ENCODE measurements around the gene PLEKHA1. TPM values are rescaled to one million over a fixed set of nuclear protein-coding genes. Genes with fewer than 3 reads are reported as not detected.

Gene PLEKHA1
- total and polyA plus RNA-seq, 2 of the 13 experiments (the other 11 are each of a cell fraction or from before 2014, with no cell fraction given), result 32.2 to 53.3 TPM

- TF ChIP-seq ZFX (CRISPR knock-in tag; IDR thresholded peaks at IDR 0.05; ENCODE audit: low read depth) (peak; percentile 94), TBP (CRISPR knock-in tag; IDR thresholded peaks at IDR 0.05) (0 out of 2 replicates have a peak, but pooled peaks have one; percentile 69), ZNF770 (CRISPR knock-in tag; IDR thresholded peaks at IDR 0.05) (peak; percentile 41; the same call in 1 of the 2 replicates), ZNF549 (CRISPR knock-in tag; IDR thresholded peaks at IDR 0.05) (no peak), ZNF777 (CRISPR knock-in tag; IDR thresholded peaks at IDR 0.05) (peak; percentile 99), NFRKB (IDR thresholded peaks at IDR 0.05) (no peak), HOXD1 (CRISPR knock-in tag; IDR thresholded peaks at IDR 0.05) (0 out of 2 replicates have a peak, but pooled peaks have one; percentile 47), ZBTB46 (CRISPR knock-in tag; IDR thresholded peaks at IDR 0.05; ENCODE audit: borderline replicate concordance) (no peak), ERF (CRISPR knock-in tag; IDR thresholded peaks at IDR 0.05) (peak; percentile 18; the same call in 1 of the 2 replicates), POLR2A (IDR thresholded peaks at IDR 0.05; ENCODE audit: insufficient read depth in 1 of 2, low read depth in 2 of 2, low read length in 2 of 2) (peak in 1 of 2 experiments; percentile 70; a peak in 2 of 4 replicates), SMYD3 (CRISPR knock-in tag; IDR thresholded peaks at IDR 0.05) (no peak), ZNF768 (CRISPR knock-in tag; IDR thresholded peaks at IDR 0.05) (0 out of 2 replicates have a peak, but pooled peaks have one; percentile 4), KAT7 (CRISPR knock-in tag; IDR thresholded peaks at IDR 0.05; ENCODE audit: borderline replicate concordance) (no peak), MAZ (IDR thresholded peaks at IDR 0.05; ENCODE audit: borderline replicate concordance, low read depth, low read length) (no peak), MAZ (CRISPR knock-in tag; IDR thresholded peaks at IDR 0.05; ENCODE audit: low read depth) (no peak; the same call in 1 of the 2 replicates), TAF15 (IDR thresholded peaks at IDR 0.05; ENCODE audit: low read depth, low read length, poor library complexity, severe bottlenecking) (peak; percentile 68), ZNF24 (IDR thresholded peaks at IDR 0.05) (no peak), IRF9 (CRISPR knock-in tag; IDR thresholded peaks at IDR 0.05; ENCODE audit: borderline replicate concordance) (0 out of 2 replicates have a peak, but pooled peaks have one; percentile 29), POLR2AphosphoS5 (IDR thresholded peaks at IDR 0.05; ENCODE audit: low read depth, low read length) (peak; percentile 62), ZNF20 (CRISPR knock-in tag; IDR thresholded peaks at IDR 0.05) (no peak), CREB1 (IDR thresholded peaks at IDR 0.05) (peak; percentile 66; the same call in 1 of the 2 replicates), CREB1 (CRISPR knock-in tag; IDR thresholded peaks at IDR 0.05) (no peak), ZNF513 (CRISPR knock-in tag; conservative IDR thresholded peaks at IDR 0.05) (0 out of 2 replicates have a peak, but pooled peaks have one; percentile 65), ZNF501 (CRISPR knock-in tag; IDR thresholded peaks at IDR 0.05) (peak; percentile 69; the same call in 1 of the 2 replicates), ZSCAN20 (CRISPR knock-in tag; IDR thresholded peaks at IDR 0.05; ENCODE audit: borderline replicate concordance) (no peak), KAT8 (CRISPR knock-in tag; IDR thresholded peaks at IDR 0.05) (0 out of 2 replicates have a peak, but pooled peaks have one; percentile 15)
These were observed at the start of gene PLEKHA1 (continued) for GRCh38 chr10:122374237-122374858.
